Peyer's patch (tissue), 4 donors: Measurements from ENCODE around the gene PLAAT1. TPM values are rescaled to one million over a fixed set of nuclear protein-coding genes. Genes with fewer than 3 reads are reported as not detected.

Experiments
- DNase-seq, 3 donors: peaks; one replicate each; pipeline ENCODE4 v3.0.0-alpha.2; 2017 to 2019
- H3K27ac ChIP-seq, 4 donors: fragments of 200-600 bp; sonication (generic); one replicate each; pipeline ENCODE4 v1.5.1; 2016 to 2019
- H3K27me3 ChIP-seq, 2 donors: fragments of 200-600 bp; sonication (generic); one replicate each; pipeline ENCODE4 v1.5.1; 2019
- H3K36me3 ChIP-seq, 3 donors: fragments of 200-600 bp; sonication (generic); one replicate each; pipeline ENCODE4 v1.5.1; 2016 to 2019
- H3K4me1 ChIP-seq, 4 donors: fragments of 200-600 bp; sonication (generic); one replicate each; pipeline ENCODE4 v1.5.1; 2016 to 2019
- H3K4me3 ChIP-seq, 4 donors: fragments of 200-600 bp; sonication (generic); 1 replicate in 3 of 4; 2 replicates in 1 of 4; pipeline ENCODE4 v1.5.1; 2016 to 2019; ENCODE audit warnings: mild to moderate bottlenecking in 1 of 4
- H3K9me3 ChIP-seq, 4 donors: fragments of 200-600 bp; sonication (generic); one replicate each; pipeline ENCODE4 v1.5.1; 2016 to 2019; ENCODE audit warnings: mild to moderate bottlenecking in 1 of 4
- CTCF ChIP-seq, 6 experiments: fragments of 450-650 bp in 4 of 6; fragments of 200-600 bp in 2 of 6; sonication (generic) in 1 of 6; IDR thresholded peaks; one replicate each; pipeline ENCODE4 v1.5.1; 2017 to 2019; ENCODE audit warnings: antibody characterized with exemption in 6 of 6, mild to moderate bottlenecking in 3 of 6, moderate library complexity in 1 of 6
- POLR2A ChIP-seq, 2 donors: fragments of 450-650 bp; IDR thresholded peaks; one replicate each; pipeline ENCODE4 v1.5.1; 2017; ENCODE audit warnings: antibody characterized with exemption in 2 of 2, mild to moderate bottlenecking in 2 of 2, moderate library complexity in 2 of 2
- total RNA-seq, 4 donors: library from RNA; depleted of rRNA; stranded (reverse); fragments of >200 nt; gene quantifications; one replicate each; pipeline ENCODE4 v1.1.0, GENCODE V29; 2016

The PLAAT1 gene
- not detected for total RNA-seq

- peaks cover 0 to 6% (median 0%) of the 10 kb centered on the region in 4 donors for H3K4me1 ChIP-seq
- peak in 2 of 3 donors; percentile 47 to 76 for DNase-seq
- H3K9me3 ChIP-seq, result no peaks in the 10 kb centered on the region
- no peaks in the 10 kb centered on the region for H3K36me3 ChIP-seq
- no peaks in the 10 kb centered on the region for H3K27me3 ChIP-seq
- no peak for TF ChIP-seq CTCF (IDR thresholded peaks at IDR 0.05)
- TF ChIP-seq POLR2A (IDR thresholded peaks at IDR 0.05), result no peak
- peak within 1 kb of the TSS in 1 of 4 donors; percentile 29 for H3K27ac ChIP-seq
- peak within 1 kb of the TSS in 3 of 4 donors; percentile 20 to 49 (median 43) for H3K4me3 ChIP-seq
These were observed at the start of gene PLAAT1 for GRCh38 chr3:193240850-193241706. TSS of gene PLAAT1 (plus strand) at chr3:193241222. CDS start at chr3:193255651, 14,429 bp downstream.

GRCh38 chr3:193194371-193194770 lies 46.7 kb upstream of the PLAAT1 start:
- Histone ChIP-seq H3K36me3 (no peaks in the 10 kb centered on the region), H3K9me3 (no peaks in the 10 kb centered on the region), H3K4me3 (no peak overlapping the region), H3K4me1 (no peaks in the 10 kb centered on the region), H3K27ac (no peak overlapping the region), H3K27me3 (no peaks in the 10 kb centered on the region)
- DNase-seq, result no peak
- TF ChIP-seq CTCF (IDR thresholded peaks at IDR 0.05) (no peak), POLR2A (IDR thresholded peaks at IDR 0.05) (no peak)

- Histone ChIP-seq H3K9me3 (no peaks in the 10 kb centered on the region), H3K36me3 (no peaks in the 10 kb centered on the region), H3K4me1 (no peaks in the 10 kb centered on the region), H3K4me3 (no peak overlapping the region), H3K27me3 (no peaks in the 10 kb centered on the region), H3K27ac (no peak overlapping the region)
- no peak for DNase-seq
- TF ChIP-seq CTCF (IDR thresholded peaks at IDR 0.05) (no peak), POLR2A (IDR thresholded peaks at IDR 0.05) (no peak)
These were observed 44.3 kb upstream of the PLAAT1 start for GRCh38 chr3:193196746-193197145.

- Histone ChIP-seq H3K27me3 (no peaks in the 10 kb centered on the region), H3K4me3 (no peak overlapping the region), H3K27ac (no peak overlapping the region), H3K9me3 (no peaks in the 10 kb centered on the region), H3K36me3 (no peaks in the 10 kb centered on the region), H3K4me1 (no peaks in the 10 kb centered on the region)
- TF ChIP-seq POLR2A (IDR thresholded peaks at IDR 0.05) (no peak), CTCF (IDR thresholded peaks at IDR 0.05) (no peak)
- no peak for DNase-seq
These were observed 33.4 kb upstream of the PLAAT1 start for GRCh38 chr3:193207290-193208273.

- no peaks in the 10 kb centered on the region for H3K9me3 ChIP-seq
- H3K4me3 ChIP-seq, result no peak overlapping the region
- no peak for TF ChIP-seq POLR2A (IDR thresholded peaks at IDR 0.05)
- no peak for TF ChIP-seq CTCF (IDR thresholded peaks at IDR 0.05)
- no peak overlapping the region for H3K27ac ChIP-seq
- no peaks in the 10 kb centered on the region for H3K27me3 ChIP-seq
- no peak for DNase-seq
- H3K36me3 ChIP-seq, result no peaks in the 10 kb centered on the region
- H3K4me1 ChIP-seq, result no peaks in the 10 kb centered on the region
These were observed 30.4 kb upstream of the PLAAT1 start for GRCh38 chr3:193210618-193211017.
